H1 (cell line): ENCODE results near the gene CAMK2B.

ENCODE experiments used
- CREB1 ChIP-seq: IDR thresholded peaks from 2 replicates; pipeline ENCODE4 v1.6.1; 2012; ENCODE audit warnings: inconsistent platforms
- MAX ChIP-seq: IDR thresholded peaks from 2 replicates; pipeline ENCODE4 v1.6.1; 2012; ENCODE audit warnings: inconsistent platforms
- POLR2AphosphoS5 ChIP-seq: IDR thresholded peaks from 2 replicates; pipeline ENCODE4 v1.6.1; 2011; ENCODE audit warnings: low read depth, low read length
- SIN3A ChIP-seq, 2 experiments: IDR thresholded peaks in 1 of 2; conservative IDR thresholded peaks in 1 of 2; 2 replicates each; pipeline ENCODE4 v1.6.1; 2011 to 2012; ENCODE audit warnings: low read length in 2 of 2, improper control_type of control experiment in 1 of 2, low read depth in 1 of 2, mild to moderate bottlenecking in 1 of 2
- USF2 ChIP-seq: IDR thresholded peaks from 2 replicates; pipeline ENCODE4 v1.6.1; 2011; ENCODE audit warnings: low read length, improper control_type of control experiment

GRCh38 chr7:44240983-44241510, 84.3 kb downstream of the CAMK2B start:
- no peak for TF ChIP-seq MAX
- no peak for TF ChIP-seq USF2
- TF ChIP-seq CREB1: no peak
- TF ChIP-seq POLR2AphosphoS5: no peak
- TF ChIP-seq SIN3A (conservative IDR thresholded peaks at IDR 0.05 in 1 of 2, IDR thresholded peaks at IDR 0.05 in 1 of 2; ENCODE audit: low read depth in 1 of 2, low read length in 2 of 2): peak; percentile 37 to 82; a peak in 2 of 4 replicates
